DND-41 (cell line): ENCODE measurements around the gene HIBADH.

Experiments
- ATAC-seq: fragments of 200-7000 bp; cut with Tn5 transposase; 3 replicates; pipeline ENCODE4 v1.9.1; 2021; ENCODE audit warnings: low read depth; ENCODE audit not compliant: insufficient read depth
- DNase-seq: peaks from one replicate; pipeline ENCODE4 v3.0.0-alpha.2; 2020
- H2AFZ ChIP-seq: 2 replicates; pipeline ENCODE4 v1.6.0; 2012; ENCODE audit warnings: low read depth, low read length
- H3K27ac ChIP-seq: 2 replicates; pipeline ENCODE4 v1.5.1; 2012; ENCODE audit warnings: low read length, inconsistent platforms
- H3K27me3 ChIP-seq: fragments of 200-600 bp; sonication (generic); 2 replicates; pipeline ENCODE4 v1.6.0; 2012; ENCODE audit warnings: low read length, mild to moderate bottlenecking, inconsistent platforms; ENCODE audit not compliant: insufficient read depth, poor library complexity
- H3K36me3 ChIP-seq: 2 replicates; pipeline ENCODE4 v1.5.1; 2012; ENCODE audit warnings: low read length, inconsistent platforms; ENCODE audit not compliant: insufficient read depth
- H3K4me1 ChIP-seq: 2 replicates; pipeline ENCODE4 v1.5.1; 2012; ENCODE audit warnings: mild to moderate bottlenecking, low read length; ENCODE audit not compliant: insufficient read depth
- H3K4me2 ChIP-seq: 2 replicates; pipeline ENCODE4 v1.6.0; 2012; ENCODE audit warnings: mild to moderate bottlenecking, moderate library complexity, low read length, inconsistent platforms; ENCODE audit not compliant: insufficient read depth
- H3K4me3 ChIP-seq, 2 experiments: fragments of 200-600 bp in 1 of 2; shearing (Covaris generic) in 1 of 2; 2 replicates each; pipeline ENCODE4 v1.5.1; 2012 to 2016; ENCODE audit warnings: inconsistent platforms in 2 of 2, low read length in 2 of 2, mild to moderate bottlenecking in 2 of 2, low read depth in 1 of 2, moderate library complexity in 1 of 2
- H3K79me2 ChIP-seq: 2 replicates; pipeline ENCODE4 v1.6.0; 2012; ENCODE audit warnings: low read length, inconsistent platforms; ENCODE audit not compliant: insufficient read depth
- H3K9ac ChIP-seq: 2 replicates; pipeline ENCODE4 v1.6.0; 2012; ENCODE audit warnings: low read depth, mild to moderate bottlenecking, inconsistent platforms, low read length, moderate library complexity
- H3K9me3 ChIP-seq: 2 replicates; pipeline ENCODE4 v1.5.1; 2012; ENCODE audit warnings: low read length, moderate library complexity, mild to moderate bottlenecking, inconsistent platforms; ENCODE audit not compliant: insufficient read depth, severe bottlenecking
- H4K20me1 ChIP-seq: 2 replicates; pipeline ENCODE4 v1.6.0; 2012; ENCODE audit warnings: low read length; ENCODE audit not compliant: insufficient read depth
- EZH2 ChIP-seq: IDR thresholded peaks from 3 replicates; pipeline ENCODE4 v1.6.1; 2012; ENCODE audit warnings: borderline replicate concordance, low read depth, mild to moderate bottlenecking, moderate library complexity, low read length, inconsistent platforms; ENCODE audit not compliant: severe bottlenecking
- TF ChIP-seq, protein P1 (sequence below): IDR thresholded peaks from 2 replicates; pipeline ENCODE4 v1.5.1; 2012; ENCODE audit warnings: borderline replicate concordance, low read length, moderate library complexity, mild to moderate bottlenecking; ENCODE audit not compliant: poor library complexity, severe bottlenecking; ENCODE audit errors: extremely low read depth

The HIBADH gene

DNA sequence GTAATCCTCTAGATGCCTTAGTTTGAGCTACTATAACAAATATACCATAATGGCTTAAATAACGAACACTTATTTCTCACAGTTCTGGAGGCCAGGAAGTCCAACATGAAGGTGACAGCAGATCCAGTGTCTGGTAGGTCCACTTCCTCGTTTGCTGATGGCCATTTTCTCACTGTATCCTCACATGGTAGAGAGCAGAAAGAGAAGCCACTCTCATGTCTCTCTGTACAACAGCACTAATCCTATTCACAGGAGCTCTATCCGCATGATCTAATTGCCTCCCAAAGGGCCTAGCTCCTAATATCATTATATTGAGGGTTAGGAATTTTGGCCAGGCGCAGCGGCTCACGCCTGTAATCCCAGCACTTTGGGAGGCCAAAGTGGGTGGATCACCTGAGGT lies 10.2 kb downstream of the HIBADH start:
- Histone ChIP-seq H4K20me1 (no peaks in the 10 kb centered on the region), H3K4me1 (no peaks in the 10 kb centered on the region), H3K36me3 (peaks cover 17% of the 10 kb centered on the region; the same call in 1 of the 2 replicates), H3K79me2 (no peaks in the 10 kb centered on the region), H3K27ac (no peak overlapping the region), H3K9me3 (no peaks in the 10 kb centered on the region), H2AFZ (no peak overlapping the region), H3K4me3 (no peak overlapping the region), H3K9ac (no peak overlapping the region), H3K27me3 (no peaks in the 10 kb centered on the region), H3K4me2 (no peak overlapping the region)
- ATAC-seq, result no peak
- no peak for TF ChIP-seq EZH2
- TF ChIP-seq, protein P1, sequence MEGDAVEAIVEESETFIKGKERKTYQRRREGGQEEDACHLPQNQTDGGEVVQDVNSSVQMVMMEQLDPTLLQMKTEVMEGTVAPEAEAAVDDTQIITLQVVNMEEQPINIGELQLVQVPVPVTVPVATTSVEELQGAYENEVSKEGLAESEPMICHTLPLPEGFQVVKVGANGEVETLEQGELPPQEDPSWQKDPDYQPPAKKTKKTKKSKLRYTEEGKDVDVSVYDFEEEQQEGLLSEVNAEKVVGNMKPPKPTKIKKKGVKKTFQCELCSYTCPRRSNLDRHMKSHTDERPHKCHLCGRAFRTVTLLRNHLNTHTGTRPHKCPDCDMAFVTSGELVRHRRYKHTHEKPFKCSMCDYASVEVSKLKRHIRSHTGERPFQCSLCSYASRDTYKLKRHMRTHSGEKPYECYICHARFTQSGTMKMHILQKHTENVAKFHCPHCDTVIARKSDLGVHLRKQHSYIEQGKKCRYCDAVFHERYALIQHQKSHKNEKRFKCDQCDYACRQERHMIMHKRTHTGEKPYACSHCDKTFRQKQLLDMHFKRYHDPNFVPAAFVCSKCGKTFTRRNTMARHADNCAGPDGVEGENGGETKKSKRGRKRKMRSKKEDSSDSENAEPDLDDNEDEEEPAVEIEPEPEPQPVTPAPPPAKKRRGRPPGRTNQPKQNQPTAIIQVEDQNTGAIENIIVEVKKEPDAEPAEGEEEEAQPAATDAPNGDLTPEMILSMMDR, result no peak
- no peak for DNase-seq

DNA sequence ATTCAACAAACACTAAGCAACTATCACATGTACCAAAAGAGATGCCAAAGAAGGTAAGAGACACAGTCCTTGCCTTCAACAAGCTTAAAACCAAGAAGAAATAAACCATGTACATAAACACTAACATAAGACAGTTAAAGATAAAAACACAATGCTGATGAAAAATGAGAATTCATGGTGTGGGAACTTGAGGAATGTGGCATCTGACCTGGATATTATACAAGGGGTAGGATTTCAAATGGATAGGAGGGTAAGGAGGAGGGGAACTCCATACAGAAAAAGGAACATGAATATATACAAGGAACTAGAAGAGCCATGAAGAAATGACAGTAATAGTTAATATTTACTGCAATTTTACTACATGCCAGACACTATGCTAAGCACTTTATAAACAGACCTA lies 11.0 kb downstream of the HIBADH start:
- H3K36me3 ChIP-seq, result peaks cover 19% of the 10 kb centered on the region; the same call in 1 of the 2 replicates
- H3K4me3 ChIP-seq, result no peak overlapping the region
- H3K4me1 ChIP-seq, result no peaks in the 10 kb centered on the region
- H3K79me2 ChIP-seq, result no peaks in the 10 kb centered on the region
- H3K4me2 ChIP-seq, result no peak overlapping the region
- DNase-seq, result no peak
- H3K27ac ChIP-seq, result no peak overlapping the region
- H3K27me3 ChIP-seq, result no peaks in the 10 kb centered on the region
- TF ChIP-seq, protein P1, result no peak
- no peak for TF ChIP-seq EZH2
- no peak for ATAC-seq
- no peaks in the 10 kb centered on the region for H3K9me3 ChIP-seq
- H4K20me1 ChIP-seq, result no peaks in the 10 kb centered on the region
- no peak overlapping the region for H2AFZ ChIP-seq
- H3K9ac ChIP-seq, result no peak overlapping the region

DNA sequence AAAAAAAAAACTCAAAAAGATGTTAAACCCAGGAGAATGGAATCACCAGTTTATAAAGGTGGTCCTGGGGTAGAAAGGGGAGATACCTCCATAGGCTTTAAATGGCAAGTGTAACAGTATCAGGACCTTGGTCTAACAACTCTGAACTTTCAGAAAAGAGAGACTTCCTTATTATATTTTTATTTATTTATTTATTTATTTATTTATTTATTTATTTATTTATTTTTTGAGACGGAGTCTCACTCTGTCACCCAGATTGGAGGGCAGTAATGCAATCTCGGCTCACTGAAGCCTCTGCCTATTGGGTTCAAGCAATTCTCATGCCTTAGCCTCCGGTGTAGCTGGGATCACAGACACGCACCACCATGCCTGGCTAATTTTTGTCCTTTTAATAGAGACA lies 12.4 kb downstream of the HIBADH start:
- ATAC-seq, result no peak
- Histone ChIP-seq H3K9ac (no peak overlapping the region), H4K20me1 (no peaks in the 10 kb centered on the region), H3K4me3 (no peak overlapping the region), H3K4me1 (no peaks in the 10 kb centered on the region), H3K4me2 (no peak overlapping the region), H3K27ac (no peak overlapping the region), H3K9me3 (no peaks in the 10 kb centered on the region), H3K79me2 (no peaks in the 10 kb centered on the region), H2AFZ (no peak overlapping the region), H3K27me3 (no peaks in the 10 kb centered on the region), H3K36me3 (peaks cover 19% of the 10 kb centered on the region; the same call in 1 of the 2 replicates)
- no peak for TF ChIP-seq EZH2
- TF ChIP-seq, protein P1, result no peak
- DNase-seq, result no peak

DNA sequence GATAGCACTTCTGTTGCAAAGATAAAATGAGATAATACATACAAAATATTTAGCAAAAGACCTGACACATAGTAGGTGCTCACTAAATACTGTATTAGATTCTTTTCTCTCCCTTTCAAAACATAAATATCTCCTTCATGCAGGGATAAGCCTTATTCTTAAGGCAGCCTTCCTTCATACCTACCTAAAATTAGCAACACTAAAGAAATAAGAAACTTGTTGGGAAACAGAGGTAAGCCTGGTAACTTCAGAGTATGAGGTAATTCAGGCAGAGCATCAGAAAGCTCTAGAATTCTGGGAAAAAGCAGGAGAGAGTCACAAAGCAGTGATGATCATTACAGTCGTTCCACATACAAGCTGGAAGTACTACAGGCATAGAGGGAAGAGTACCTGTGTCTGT lies 15.2 kb downstream of the HIBADH start:
- Histone ChIP-seq H2AFZ (no peak overlapping the region), H3K27me3 (no peaks in the 10 kb centered on the region), H3K4me3 (no peak overlapping the region), H3K27ac (no peak overlapping the region), H3K9ac (no peak overlapping the region), H3K79me2 (no peaks in the 10 kb centered on the region), H4K20me1 (no peaks in the 10 kb centered on the region), H3K36me3 (peaks cover 19% of the 10 kb centered on the region; the same call in 1 of the 2 replicates), H3K4me1 (no peaks in the 10 kb centered on the region), H3K9me3 (no peaks in the 10 kb centered on the region), H3K4me2 (no peak overlapping the region)
- ATAC-seq (no peak), DNase-seq (no peak)
- no peak for TF ChIP-seq EZH2
- TF ChIP-seq, protein P1, result no peak
